GM12891 (cell line): ENCODE data around the gene CASP7.

ENCODE experiments used
- DNase-seq: peaks from one replicate; pipeline ENCODE4 v3.0.0; 2011; ENCODE audit warnings: low spot score; ENCODE audit not compliant: insufficient read length
- FAIRE-seq: peaks from 2 replicates; lab custom pipeline; 2011; peaks lifted over from hg19 to GRCh38; lab: Jason Lieb, UNC
- PAX5 ChIP-seq: IDR thresholded peaks from 2 replicates; pipeline ENCODE4 v1.6.1; 2011; ENCODE audit warnings: low read length, moderate library complexity, mild to moderate bottlenecking; ENCODE audit not compliant: insufficient read depth, severe bottlenecking
- POLR2A ChIP-seq: IDR thresholded peaks from 2 replicates; pipeline ENCODE4 v1.6.1; 2011; ENCODE audit warnings: low read depth, low read length, control low read depth
- POLR2AphosphoS5 ChIP-seq: IDR thresholded peaks from 2 replicates; pipeline ENCODE4 v1.6.1; 2011; ENCODE audit warnings: low read depth, low read length, control low read depth
- POU2F2 ChIP-seq: IDR thresholded peaks from 2 replicates; pipeline ENCODE4 v1.6.1; 2011; ENCODE audit warnings: low read depth, mild to moderate bottlenecking, control low read depth, low read length, moderate library complexity
- SPI1 ChIP-seq: IDR thresholded peaks from 2 replicates; pipeline ENCODE4 v1.6.1; 2011; ENCODE audit warnings: low read depth, low read length, control low read depth
- TAF1 ChIP-seq: IDR thresholded peaks from 2 replicates; pipeline ENCODE4 v1.6.1; 2011; ENCODE audit warnings: low read depth, low read length, control low read depth

The CASP7 gene

DNA sequence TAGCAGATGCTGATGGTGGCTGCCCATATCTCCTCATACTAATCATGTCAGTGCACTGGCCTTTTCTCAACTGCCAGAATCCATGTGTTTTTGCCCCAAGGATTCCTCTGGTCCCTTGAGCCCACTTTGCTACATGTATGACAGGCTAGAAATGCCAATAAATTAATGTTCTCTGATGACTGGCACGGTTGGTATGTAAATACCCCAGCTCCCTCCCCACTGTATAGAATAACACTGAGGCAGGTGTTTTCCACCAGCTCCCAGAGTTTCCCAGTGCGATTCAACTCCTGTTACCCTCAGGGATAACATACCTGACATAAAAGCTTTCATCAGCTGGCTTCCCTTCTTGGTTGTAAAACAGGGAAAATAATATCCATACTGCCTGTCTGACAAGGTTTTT lies 62.8 kb downstream of the CASP7 start:
- TF ChIP-seq POLR2A: no peak
- TF ChIP-seq POU2F2: no peak
- TF ChIP-seq SPI1: no peak
- no peak for TF ChIP-seq POLR2AphosphoS5
- TF ChIP-seq PAX5: no peak
- TF ChIP-seq TAF1: no peak
- no peak for FAIRE-seq
- DNase-seq: no peak

DNA sequence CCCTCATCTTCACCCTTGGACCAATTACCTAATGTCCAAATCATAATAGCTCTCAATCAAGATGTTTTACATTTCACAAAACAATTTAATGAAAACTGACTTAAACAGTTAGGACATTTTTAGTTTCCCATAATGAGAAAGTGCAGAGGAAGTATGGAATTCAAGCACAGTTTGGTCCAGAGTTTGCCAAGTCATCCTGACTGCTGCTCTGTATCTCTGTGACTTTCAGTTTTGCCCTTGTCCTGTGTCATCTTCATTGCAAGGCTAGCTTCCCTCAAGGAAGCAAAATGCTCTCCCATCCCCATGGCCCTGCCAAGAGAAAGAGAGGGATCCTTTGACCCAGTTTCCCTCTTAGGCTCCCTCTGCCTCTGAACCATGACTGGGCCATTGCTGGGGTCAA lies 63.9 kb downstream of the CASP7 start:
- no peak for TF ChIP-seq SPI1
- TF ChIP-seq TAF1: no peak
- no peak for DNase-seq
- FAIRE-seq: no peak

DNA sequence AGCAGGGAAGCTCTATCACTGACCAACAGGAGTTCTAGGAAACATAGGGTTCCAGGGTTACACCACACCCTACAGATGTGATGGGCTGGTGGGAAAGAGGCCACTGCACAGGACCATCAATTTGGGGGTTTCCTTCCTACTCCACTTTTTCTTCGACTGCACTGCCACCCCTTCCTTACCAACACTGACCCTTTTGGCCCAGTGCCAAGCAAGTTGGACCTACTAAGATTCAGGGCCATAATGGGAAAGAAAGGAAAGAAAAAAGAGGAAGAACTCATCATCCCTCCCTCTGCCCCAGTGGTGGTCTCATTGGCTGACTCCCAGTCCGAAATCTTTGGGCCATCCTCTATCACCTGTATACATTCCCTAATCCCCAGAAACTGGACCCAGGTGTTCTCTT lies 65.7 kb downstream of the CASP7 start:
- DNase-seq (no peak), FAIRE-seq (no peak)
- no peak for TF ChIP-seq POLR2A

DNA sequence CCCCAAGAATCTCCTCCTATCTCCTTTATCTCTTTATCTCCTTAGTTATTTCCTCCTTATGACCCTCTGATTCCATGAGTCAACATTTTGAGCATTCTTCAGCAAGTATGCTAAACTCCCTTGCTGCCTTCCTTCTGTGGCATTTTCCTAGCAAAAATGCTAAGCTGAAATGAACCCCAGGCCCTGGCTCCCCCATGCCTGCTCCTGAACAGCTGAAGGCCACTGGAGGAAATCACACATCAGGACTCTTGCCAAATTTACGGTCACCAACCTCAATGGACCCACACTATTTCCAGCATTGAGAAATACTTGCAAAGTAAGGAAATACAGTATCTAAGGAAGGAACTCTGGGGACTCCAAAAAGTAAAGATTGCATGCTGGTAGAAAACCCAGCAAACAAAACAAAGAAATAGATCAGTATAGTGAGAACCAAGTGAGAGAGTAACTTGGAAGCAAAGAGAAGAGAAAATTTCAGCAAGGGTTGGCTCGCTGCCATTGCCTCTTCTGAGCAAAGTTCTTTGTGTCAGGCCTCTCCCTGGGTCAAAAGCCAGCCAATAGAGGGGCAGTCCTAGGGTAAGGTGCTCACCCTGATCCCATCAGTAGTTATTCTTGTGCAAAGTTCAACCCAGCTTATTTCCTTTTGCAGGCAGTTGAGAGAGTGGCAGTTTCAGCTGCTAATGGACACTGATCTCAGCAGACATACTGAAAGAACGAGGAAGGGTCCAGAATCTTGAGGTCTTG lies 66.7 kb downstream of the CASP7 start:
- no peak for FAIRE-seq
- TF ChIP-seq TAF1 (no peak), POLR2A (no peak), POU2F2 (no peak), SPI1 (no peak), PAX5 (no peak), POLR2AphosphoS5 (no peak)
- DNase-seq: no peak

DNA sequence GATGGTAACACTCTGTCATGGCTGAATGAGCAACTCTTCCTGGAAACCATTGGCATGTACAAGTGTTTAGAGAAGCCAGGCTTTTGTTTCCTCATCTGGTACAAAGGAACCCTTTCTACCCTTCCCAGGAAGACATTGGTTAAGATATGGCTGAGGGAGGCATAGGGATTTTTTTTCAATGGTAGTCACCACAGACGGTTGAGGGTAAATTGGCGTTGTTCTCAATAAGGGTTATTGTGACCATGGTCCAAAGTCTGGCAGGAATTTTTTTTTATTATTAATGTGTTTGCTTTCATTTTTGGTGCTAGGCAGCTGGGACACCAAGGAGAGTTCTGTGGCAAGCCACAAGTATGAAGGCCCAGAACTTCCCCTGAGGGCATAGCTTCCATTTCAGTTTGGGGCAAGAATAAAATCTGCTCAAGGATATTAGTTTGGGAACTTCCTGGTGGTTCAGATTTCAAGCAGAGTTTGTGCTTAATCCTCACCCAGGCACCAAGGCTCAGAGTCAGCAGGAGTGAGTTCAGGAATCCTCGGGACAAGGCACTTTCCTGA lies 71.5 kb downstream of the CASP7 start, which contains the start of gene PLEKHS1:
PLEKHS1 (plus strand) TSS at position 502 of the 552 bp plus-strand sequence. CDS start 3,596 bp downstream, outside the sequence.
- TF ChIP-seq POLR2AphosphoS5: no peak
- TF ChIP-seq PAX5: no peak
- TF ChIP-seq POU2F2: no peak
- DNase-seq: no peak
- FAIRE-seq: no peak

DNA sequence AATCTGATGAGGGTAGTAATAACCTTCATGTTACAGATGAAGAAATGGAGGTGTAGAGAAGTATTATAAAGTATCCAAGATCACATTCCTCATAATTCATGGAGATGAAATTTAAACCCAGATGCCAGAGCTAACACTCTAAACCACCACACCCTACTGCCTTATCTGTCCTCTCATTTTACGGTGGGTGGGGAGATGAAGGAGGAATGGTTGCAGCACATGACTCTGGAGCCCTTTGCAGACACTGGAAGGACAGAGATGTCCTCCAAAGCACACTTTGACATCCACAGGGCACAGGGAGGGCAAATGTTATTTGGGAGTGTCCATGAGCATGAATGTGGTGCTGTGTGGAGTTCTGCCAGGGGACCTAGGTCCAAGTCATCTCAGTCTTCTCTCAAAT lies 72.8 kb downstream of the CASP7 start:
- DNase-seq: no peak
- no peak for FAIRE-seq
- TF ChIP-seq POLR2A (no peak), SPI1 (no peak), PAX5 (no peak), POLR2AphosphoS5 (no peak), POU2F2 (no peak), TAF1 (no peak)

DNA sequence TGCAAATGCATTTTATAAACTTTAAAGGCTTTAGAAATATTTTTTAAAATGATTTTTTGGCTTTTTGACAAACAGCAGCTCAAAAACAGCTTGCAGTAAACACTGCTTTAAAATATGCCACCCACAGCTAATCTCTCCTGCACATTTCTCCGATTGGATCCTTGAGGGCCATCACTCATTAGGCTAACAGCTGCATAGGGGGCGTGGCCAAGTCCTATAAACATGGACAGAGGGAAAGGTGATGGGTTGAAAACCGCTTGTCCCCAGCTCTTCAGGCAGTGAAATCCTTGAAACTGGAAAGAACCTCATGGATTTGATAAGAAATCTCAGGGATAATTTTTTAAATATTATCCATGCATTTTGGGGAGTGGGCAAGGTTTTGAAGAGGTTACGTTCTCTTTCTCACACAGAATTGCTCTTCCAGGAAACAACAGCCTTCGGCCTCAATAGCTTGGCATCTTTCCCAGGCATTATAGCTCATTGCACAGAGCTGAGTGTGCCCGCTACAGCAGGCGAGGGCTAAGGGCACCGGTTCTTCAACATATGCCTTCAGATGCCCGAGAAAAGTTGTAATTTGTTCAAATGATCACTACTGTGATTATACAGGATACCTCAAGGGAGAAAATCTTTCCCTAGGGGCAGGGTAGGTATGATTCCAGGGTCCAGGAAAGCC lies 73.4 kb downstream of the CASP7 start:
- no peak for FAIRE-seq
- DNase-seq: no peak
- TF ChIP-seq PAX5: no peak
- TF ChIP-seq TAF1: no peak
- TF ChIP-seq POLR2AphosphoS5: no peak
- no peak for TF ChIP-seq SPI1
- TF ChIP-seq POU2F2: no peak
- no peak for TF ChIP-seq POLR2A

DNA sequence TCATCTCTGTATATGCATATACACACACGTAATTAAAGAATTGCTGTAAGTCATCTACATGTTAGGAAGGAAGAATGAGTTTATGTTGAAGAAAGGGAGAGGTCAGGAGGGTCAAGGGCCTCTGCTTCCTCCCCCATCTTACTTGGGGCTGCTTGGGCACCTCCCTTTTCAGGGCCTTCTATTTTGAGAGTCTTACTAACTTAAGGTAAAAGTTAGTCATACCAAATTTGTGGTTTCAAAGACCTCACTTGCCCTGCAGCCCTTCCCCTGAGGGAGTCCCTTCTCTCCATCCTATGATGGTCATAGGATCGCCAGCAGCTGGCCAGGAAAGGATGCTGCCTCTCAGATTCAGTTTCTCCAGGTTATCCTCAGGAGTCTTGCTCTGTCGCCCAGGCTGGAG lies 74.4 kb downstream of the CASP7 start:
- no peak for TF ChIP-seq POU2F2
- TF ChIP-seq POLR2A: no peak
- no peak for TF ChIP-seq TAF1
- TF ChIP-seq SPI1: no peak
- no peak for TF ChIP-seq PAX5
- TF ChIP-seq POLR2AphosphoS5: no peak
- FAIRE-seq: no peak
- no peak for DNase-seq

DNA sequence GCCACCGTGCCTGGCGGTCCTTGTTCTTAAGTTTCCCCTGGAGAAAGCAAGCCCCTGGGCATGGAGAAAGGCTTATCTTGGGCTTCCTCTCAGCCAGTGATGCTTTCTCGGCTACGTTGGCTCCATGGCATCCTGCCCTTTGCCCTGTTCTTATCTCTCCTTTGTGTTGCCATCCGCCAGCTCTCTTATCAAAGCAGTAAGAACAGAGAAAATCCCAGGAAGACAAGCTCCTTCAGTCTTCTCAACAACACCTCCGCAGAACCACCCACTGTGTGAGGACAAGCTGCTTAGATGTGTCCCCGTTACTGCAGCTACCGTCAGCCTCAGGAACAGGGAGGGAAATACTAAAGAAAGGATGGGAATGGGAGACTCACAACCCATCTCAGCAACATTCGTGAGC lies 75.1 kb downstream of the CASP7 start:
- DNase-seq (no peak), FAIRE-seq (no peak)
- TF ChIP-seq POU2F2 (no peak), TAF1 (no peak), POLR2AphosphoS5 (no peak), POLR2A (no peak), SPI1 (no peak), PAX5 (no peak)

DNA sequence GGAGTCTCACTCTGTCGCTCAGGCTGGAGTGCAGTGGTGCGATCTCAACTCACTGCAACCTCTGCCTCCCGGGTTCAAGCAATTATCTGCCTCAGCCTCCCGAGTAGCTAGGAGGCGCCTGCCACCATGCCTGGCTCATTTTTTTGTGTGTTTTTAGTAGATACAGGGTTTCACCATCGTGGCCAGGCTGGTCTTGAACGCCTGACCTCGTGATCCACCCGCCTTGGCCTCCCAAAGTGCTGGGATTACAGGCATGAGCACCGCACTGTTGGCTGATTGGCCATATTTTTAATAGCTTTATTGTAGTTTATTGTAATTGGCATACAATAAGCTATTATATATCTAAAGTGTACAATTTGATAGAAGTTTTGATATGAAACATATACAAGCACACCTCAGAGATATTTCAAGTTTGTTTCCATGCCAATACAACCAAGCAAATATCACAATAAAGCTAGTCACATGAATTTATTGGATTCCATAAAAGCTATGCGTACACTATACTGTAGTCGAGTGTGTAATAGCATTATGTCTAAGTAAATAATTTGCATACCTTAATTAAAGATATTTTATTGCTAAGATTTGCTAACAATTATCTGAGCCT lies 77.3 kb downstream of the CASP7 start:
- TF ChIP-seq PAX5 (no peak), POLR2AphosphoS5 (no peak), POU2F2 (no peak), SPI1 (no peak), POLR2A (no peak), TAF1 (no peak)
- DNase-seq: no peak
- no peak for FAIRE-seq
